ENCODE measurements around the gene SOX18. TPM values are rescaled to one million over a fixed set of nuclear protein-coding genes. Genes with fewer than 3 reads are reported as not detected.

SOX18 gene
- total and polyA plus RNA-seq, 2 donors (not counting 1 experiment from before 2014, with no cell fraction given): not detected

DNA sequence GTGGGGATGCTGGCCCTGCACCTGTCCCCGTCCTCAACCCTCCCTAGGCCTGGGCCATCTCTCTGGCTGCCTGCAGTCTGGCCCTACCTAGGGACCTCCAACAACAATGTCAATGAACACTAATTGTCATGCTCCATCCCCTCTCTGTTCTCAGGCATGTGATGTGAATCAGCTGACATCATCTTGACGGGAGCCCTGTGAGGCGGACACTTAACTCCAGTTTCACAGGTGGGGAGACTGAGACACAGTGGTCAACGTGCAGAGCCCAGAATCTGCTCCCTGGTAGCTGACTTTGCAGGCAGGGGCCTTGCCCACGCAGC, 12.8 kb upstream of the SOX18 start:
- Histone ChIP-seq H3K4me2 (ENCODE audit: extremely low read depth, insufficient read depth, low read length) (peak overlapping the region; percentile 98), H3K9me3 (ENCODE audit: control insufficient read depth, insufficient read depth, low read depth, low read length) (no peaks in the 10 kb centered on the region), H4K20me1 (ENCODE audit: control insufficient read depth, extremely low read depth, insufficient read depth, low read length) (no peaks in the 10 kb centered on the region), H2AFZ (ENCODE audit: low read length) (peak overlapping the region; percentile 44), H3K27ac (ENCODE audit: insufficient read depth, low read length) (peak overlapping the region; percentile 75), H3K36me3 (ENCODE audit: control insufficient read depth, insufficient read depth, low read length) (no peaks in the 10 kb centered on the region), H3K79me2 (ENCODE audit: control insufficient read depth, insufficient read depth, low read length) (no peaks in the 10 kb centered on the region), H3K9ac (ENCODE audit: insufficient read depth, low read length) (peak overlapping the region; percentile 85), H3K4me1 (ENCODE audit: control insufficient read depth, extremely low read depth, insufficient read depth, low read length) (peaks cover 22% of the 10 kb centered on the region), H3K4me3 (replicated peaks in 1 of 4; ENCODE audit: control extremely low read depth in 1 of 4, insufficient read depth in 1 of 4, low read depth in 3 of 4, low read length in 4 of 4) (peak overlapping the region; percentile 39 to 84 (median 64)), H3K27me3 (ENCODE audit: control insufficient read depth, insufficient read depth, low read length) (no peaks in the 10 kb centered on the region)
- no peak for DNase-seq (ENCODE audit: low read depth in 2 of 2)
- TF ChIP-seq CTCF (conservative IDR thresholded peaks at IDR 0.05 in 1 of 2, IDR thresholded peaks at IDR 0.05 in 1 of 2; ENCODE audit: low read depth in 1 of 2, low read length in 2 of 2) (no peak), EZH2 (IDR thresholded peaks at IDR 0.05; ENCODE audit: low read length, missing control alignments) (no peak)

DNA sequence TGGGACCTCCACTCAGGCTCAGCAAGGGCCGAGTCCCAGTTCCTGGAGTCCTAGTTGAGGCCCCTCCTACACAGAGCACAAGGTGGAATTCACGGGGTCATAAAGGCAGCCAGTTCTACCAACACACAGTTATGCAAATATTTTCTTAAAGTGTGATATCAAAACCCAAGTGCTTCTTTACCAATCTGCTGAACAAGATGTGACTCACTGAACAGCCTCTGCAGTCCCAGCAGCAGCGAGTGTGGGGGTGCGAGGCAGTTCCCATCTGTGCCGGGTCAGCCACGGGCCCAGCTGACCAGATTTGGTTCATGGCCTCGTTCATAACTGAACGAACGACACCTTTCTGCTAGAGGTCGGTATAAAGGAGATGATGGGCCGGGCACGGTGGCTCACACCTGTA, 9.1 kb upstream of the SOX18 start:
- H3K27me3 ChIP-seq (ENCODE audit: control insufficient read depth, insufficient read depth, low read length): no peaks in the 10 kb centered on the region
- no peak for TF ChIP-seq CTCF (conservative IDR thresholded peaks at IDR 0.05 in 1 of 2, IDR thresholded peaks at IDR 0.05 in 1 of 2; ENCODE audit: low read depth in 1 of 2, low read length in 2 of 2)
- no peak for TF ChIP-seq EZH2 (IDR thresholded peaks at IDR 0.05; ENCODE audit: low read length, missing control alignments)
- no peak overlapping the region for H2AFZ ChIP-seq (ENCODE audit: low read length)
- H3K9me3 ChIP-seq (ENCODE audit: control insufficient read depth, insufficient read depth, low read depth, low read length): no peaks in the 10 kb centered on the region
- no peak overlapping the region for H3K9ac ChIP-seq (ENCODE audit: insufficient read depth, low read length)
- DNase-seq (ENCODE audit: low read depth in 2 of 2): peak in 1 of 2 donors; percentile 76
- peaks cover 5% of the 10 kb centered on the region for H3K4me1 ChIP-seq (ENCODE audit: control insufficient read depth, extremely low read depth, insufficient read depth, low read length)
- H3K4me2 ChIP-seq (ENCODE audit: extremely low read depth, insufficient read depth, low read length): no peak overlapping the region
- H4K20me1 ChIP-seq (ENCODE audit: control insufficient read depth, extremely low read depth, insufficient read depth, low read length): no peaks in the 10 kb centered on the region
- H3K4me3 ChIP-seq (replicated peaks in 1 of 4; ENCODE audit: control extremely low read depth in 1 of 4, insufficient read depth in 1 of 4, low read depth in 3 of 4, low read length in 4 of 4): no peak overlapping the region
- H3K36me3 ChIP-seq (ENCODE audit: control insufficient read depth, insufficient read depth, low read length): no peaks in the 10 kb centered on the region
- H3K27ac ChIP-seq (ENCODE audit: insufficient read depth, low read length): no peak overlapping the region
- no peaks in the 10 kb centered on the region for H3K79me2 ChIP-seq (ENCODE audit: control insufficient read depth, insufficient read depth, low read length)

- Histone ChIP-seq H3K4me1 (ENCODE audit: control insufficient read depth, extremely low read depth, insufficient read depth, low read length) (peaks cover 5% of the 10 kb centered on the region), H4K20me1 (ENCODE audit: control insufficient read depth, extremely low read depth, insufficient read depth, low read length) (no peaks in the 10 kb centered on the region), H3K9ac (ENCODE audit: insufficient read depth, low read length) (no peak overlapping the region), H3K79me2 (ENCODE audit: control insufficient read depth, insufficient read depth, low read length) (no peaks in the 10 kb centered on the region), H3K36me3 (ENCODE audit: control insufficient read depth, insufficient read depth, low read length) (no peaks in the 10 kb centered on the region), H3K27ac (ENCODE audit: insufficient read depth, low read length) (no peak overlapping the region), H3K9me3 (ENCODE audit: control insufficient read depth, insufficient read depth, low read depth, low read length) (no peaks in the 10 kb centered on the region), H3K4me3 (replicated peaks in 1 of 4; ENCODE audit: control extremely low read depth in 1 of 4, insufficient read depth in 1 of 4, low read depth in 3 of 4, low read length in 4 of 4) (no peak overlapping the region), H3K4me2 (ENCODE audit: extremely low read depth, insufficient read depth, low read length) (no peak overlapping the region), H3K27me3 (ENCODE audit: control insufficient read depth, insufficient read depth, low read length) (no peaks in the 10 kb centered on the region), H2AFZ (ENCODE audit: low read length) (no peak overlapping the region)
- TF ChIP-seq CTCF (conservative IDR thresholded peaks at IDR 0.05 in 1 of 2, IDR thresholded peaks at IDR 0.05 in 1 of 2; ENCODE audit: low read depth in 1 of 2, low read length in 2 of 2) (peak; percentile 59 to 86), EZH2 (IDR thresholded peaks at IDR 0.05; ENCODE audit: low read length, missing control alignments) (no peak)
- peak in 1 of 2 donors; percentile 43 for DNase-seq (ENCODE audit: low read depth in 2 of 2)
Observed at GRCh38 chr20:64057628-64058498, 8.4 kb upstream of the SOX18 start.

Measured in fibroblast of lung (primary cell).